SK-N-SH treated with all-trans-retinoic acid at 6 μM for 48 hours (cell line): ENCODE results near the gene A4GNT.

ENCODE experiments used
- ATAC-seq: fragments of 200-7000 bp; cut with Tn5 transposase; 3 replicates; pipeline ENCODE4 v1.9.1; 2020; ENCODE audit warnings: mild to moderate bottlenecking, moderate library complexity
- OSR1 ChIP-seq: fragments of 250-450 bp; sonication (Bioruptor Pico); IDR thresholded peaks from 2 replicates; pipeline ENCODE4 v1.8.0; 2022; ENCODE audit warnings: moderate library complexity, mild to moderate bottlenecking, inconsistent platforms
- PPARA ChIP-seq: fragments of 250-450 bp; sonication (Bioruptor Pico); IDR thresholded peaks from 2 replicates; pipeline ENCODE4 v1.5.0; 2020; ENCODE audit warnings: mild to moderate bottlenecking, borderline replicate concordance
- RARB ChIP-seq: fragments of 250-450 bp; sonication (Bioruptor Pico); IDR thresholded peaks from 2 replicates; pipeline ENCODE4 v1.8.0; 2021; ENCODE audit warnings: mild to moderate bottlenecking, moderate library complexity
- SNAI2 ChIP-seq: fragments of 250-450 bp; sonication (Bioruptor Pico); IDR thresholded peaks from 2 replicates; pipeline ENCODE4 v1.5.0; 2020; ENCODE audit warnings: mild to moderate bottlenecking, moderate library complexity
- TCF4 ChIP-seq: fragments of 250-450 bp; sonication (Bioruptor Pico); IDR thresholded peaks from 2 replicates; pipeline ENCODE4 v1.8.0; 2021; ENCODE audit warnings: mild to moderate bottlenecking, moderate library complexity, borderline replicate concordance
- TOX ChIP-seq: fragments of 250-450 bp; sonication (Bioruptor Pico); IDR thresholded peaks from 2 replicates; pipeline ENCODE4 v1.8.0; 2021; ENCODE audit warnings: mild to moderate bottlenecking, moderate library complexity, borderline replicate concordance
- ZFP3 ChIP-seq: fragments of 250-450 bp; sonication (Bioruptor Pico); IDR thresholded peaks from 2 replicates; pipeline ENCODE4 v1.5.0; 2020; ENCODE audit warnings: mild to moderate bottlenecking, moderate library complexity
- ZFP30 ChIP-seq: fragments of 450-650 bp; formaldehyde crosslinking; IDR thresholded peaks from 2 replicates; pipeline ENCODE4 v1.5.0; 2022; ENCODE audit warnings: mild to moderate bottlenecking, moderate library complexity
- ZNF565 ChIP-seq: fragments of 450-650 bp; formaldehyde crosslinking; conservative IDR thresholded peaks from 2 replicates; pipeline ENCODE4 v1.5.0; 2020; ENCODE audit warnings: low read depth, mild to moderate bottlenecking, moderate library complexity
- ZNF70 ChIP-seq: fragments of 450-650 bp; formaldehyde crosslinking; IDR thresholded peaks from 2 replicates; pipeline ENCODE4 v1.5.0; 2020; ENCODE audit warnings: mild to moderate bottlenecking, moderate library complexity
- ZNF8 ChIP-seq: fragments of 450-650 bp; formaldehyde crosslinking; IDR thresholded peaks from 2 replicates; pipeline ENCODE4 v1.5.0; 2020; ENCODE audit warnings: mild to moderate bottlenecking, moderate library complexity
- TF ChIP-seq, protein P1 (sequence below): fragments of 250-450 bp; sonication (Bioruptor Pico); IDR thresholded peaks from 2 replicates; pipeline ENCODE4 v1.8.0; 2020; ENCODE audit warnings: mild to moderate bottlenecking, moderate library complexity, borderline replicate concordance
- TF ChIP-seq, protein P2 (sequence below): fragments of 250-450 bp; sonication (Bioruptor Pico); IDR thresholded peaks from 2 replicates; pipeline ENCODE4 v1.8.0; 2021; ENCODE audit warnings: low read depth, mild to moderate bottlenecking, moderate library complexity, borderline replicate concordance
- TF ChIP-seq, protein P3 (sequence below): fragments of 250-450 bp; sonication (Bioruptor Pico); IDR thresholded peaks from 2 replicates; pipeline ENCODE4 v1.5.1; 2021; ENCODE audit warnings: mild to moderate bottlenecking, moderate library complexity
- TF ChIP-seq, protein P4 (sequence below): fragments of 250-450 bp; sonication (Bioruptor Pico); IDR thresholded peaks from 2 replicates; pipeline ENCODE4 v1.5.1; 2020; ENCODE audit warnings: low read depth, mild to moderate bottlenecking, moderate library complexity
- TF ChIP-seq, protein P5 (sequence below): fragments of 250-450 bp; sonication (Bioruptor Pico); IDR thresholded peaks from 2 replicates; pipeline ENCODE4 v1.5.0; 2020; ENCODE audit warnings: mild to moderate bottlenecking, moderate library complexity

The A4GNT gene

DNA sequence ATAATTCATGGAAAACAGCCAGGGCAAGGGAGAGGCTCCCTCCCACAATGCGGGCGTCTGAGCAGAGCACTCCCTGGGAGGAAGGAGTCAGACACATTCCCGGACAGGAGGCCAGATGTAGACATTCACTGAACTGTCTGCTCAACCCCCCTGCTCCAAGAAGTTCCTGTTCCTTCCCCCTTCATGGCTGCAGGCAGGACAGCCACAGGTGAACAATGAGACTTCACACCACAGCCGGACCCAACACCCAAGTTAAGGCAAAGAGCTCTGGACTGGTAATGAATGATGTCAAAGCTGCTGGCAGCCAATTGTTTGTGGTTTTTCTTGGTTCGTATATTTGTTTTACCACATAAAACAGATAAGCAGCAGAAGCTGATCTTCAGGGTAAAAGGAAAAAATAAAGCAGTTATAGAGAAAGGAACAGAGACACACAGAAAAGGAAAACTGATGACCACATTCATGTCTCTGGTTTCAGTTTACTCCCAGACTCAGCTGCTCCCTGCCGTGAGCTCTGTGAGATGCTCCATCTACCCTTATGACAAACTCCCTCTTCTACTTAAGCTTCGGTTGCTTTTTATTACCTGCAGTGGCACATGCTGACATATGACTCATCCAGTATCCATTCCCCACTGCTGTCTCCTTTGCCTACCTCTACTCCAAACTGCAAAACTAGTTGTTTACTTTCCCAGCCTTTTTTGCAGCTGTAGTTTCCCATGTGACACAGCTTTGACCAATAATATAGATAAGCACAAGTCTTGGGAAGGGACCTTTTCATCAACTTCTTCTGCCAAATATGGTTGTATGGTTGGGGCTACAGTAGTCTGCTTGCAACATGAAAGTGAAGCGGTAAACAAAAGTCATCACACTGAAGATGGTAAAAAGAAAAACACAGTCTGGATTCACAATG is 49.9 kb downstream of the A4GNT start:
- TF ChIP-seq, protein P1, sequence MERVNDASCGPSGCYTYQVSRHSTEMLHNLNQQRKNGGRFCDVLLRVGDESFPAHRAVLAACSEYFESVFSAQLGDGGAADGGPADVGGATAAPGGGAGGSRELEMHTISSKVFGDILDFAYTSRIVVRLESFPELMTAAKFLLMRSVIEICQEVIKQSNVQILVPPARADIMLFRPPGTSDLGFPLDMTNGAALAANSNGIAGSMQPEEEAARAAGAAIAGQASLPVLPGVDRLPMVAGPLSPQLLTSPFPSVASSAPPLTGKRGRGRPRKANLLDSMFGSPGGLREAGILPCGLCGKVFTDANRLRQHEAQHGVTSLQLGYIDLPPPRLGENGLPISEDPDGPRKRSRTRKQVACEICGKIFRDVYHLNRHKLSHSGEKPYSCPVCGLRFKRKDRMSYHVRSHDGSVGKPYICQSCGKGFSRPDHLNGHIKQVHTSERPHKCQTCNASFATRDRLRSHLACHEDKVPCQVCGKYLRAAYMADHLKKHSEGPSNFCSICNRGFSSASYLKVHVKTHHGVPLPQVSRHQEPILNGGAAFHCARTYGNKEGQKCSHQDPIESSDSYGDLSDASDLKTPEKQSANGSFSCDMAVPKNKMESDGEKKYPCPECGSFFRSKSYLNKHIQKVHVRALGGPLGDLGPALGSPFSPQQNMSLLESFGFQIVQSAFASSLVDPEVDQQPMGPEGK (CRISPR knock-in tag): 0 out of 2 replicates have a peak, but pooled peaks have one; percentile 8
- TF ChIP-seq, protein P2, sequence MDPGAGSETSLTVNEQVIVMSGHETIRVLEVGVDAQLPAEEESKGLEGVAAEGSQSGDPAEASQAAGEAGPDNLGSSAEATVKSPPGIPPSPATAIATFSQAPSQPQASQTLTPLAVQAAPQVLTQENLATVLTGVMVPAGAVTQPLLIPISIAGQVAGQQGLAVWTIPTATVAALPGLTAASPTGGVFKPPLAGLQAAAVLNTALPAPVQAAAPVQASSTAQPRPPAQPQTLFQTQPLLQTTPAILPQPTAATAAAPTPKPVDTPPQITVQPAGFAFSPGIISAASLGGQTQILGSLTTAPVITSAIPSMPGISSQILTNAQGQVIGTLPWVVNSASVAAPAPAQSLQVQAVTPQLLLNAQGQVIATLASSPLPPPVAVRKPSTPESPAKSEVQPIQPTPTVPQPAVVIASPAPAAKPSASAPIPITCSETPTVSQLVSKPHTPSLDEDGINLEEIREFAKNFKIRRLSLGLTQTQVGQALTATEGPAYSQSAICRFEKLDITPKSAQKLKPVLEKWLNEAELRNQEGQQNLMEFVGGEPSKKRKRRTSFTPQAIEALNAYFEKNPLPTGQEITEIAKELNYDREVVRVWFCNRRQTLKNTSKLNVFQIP (CRISPR knock-in tag): no peak
- ATAC-seq: peak; percentile 78

DNA sequence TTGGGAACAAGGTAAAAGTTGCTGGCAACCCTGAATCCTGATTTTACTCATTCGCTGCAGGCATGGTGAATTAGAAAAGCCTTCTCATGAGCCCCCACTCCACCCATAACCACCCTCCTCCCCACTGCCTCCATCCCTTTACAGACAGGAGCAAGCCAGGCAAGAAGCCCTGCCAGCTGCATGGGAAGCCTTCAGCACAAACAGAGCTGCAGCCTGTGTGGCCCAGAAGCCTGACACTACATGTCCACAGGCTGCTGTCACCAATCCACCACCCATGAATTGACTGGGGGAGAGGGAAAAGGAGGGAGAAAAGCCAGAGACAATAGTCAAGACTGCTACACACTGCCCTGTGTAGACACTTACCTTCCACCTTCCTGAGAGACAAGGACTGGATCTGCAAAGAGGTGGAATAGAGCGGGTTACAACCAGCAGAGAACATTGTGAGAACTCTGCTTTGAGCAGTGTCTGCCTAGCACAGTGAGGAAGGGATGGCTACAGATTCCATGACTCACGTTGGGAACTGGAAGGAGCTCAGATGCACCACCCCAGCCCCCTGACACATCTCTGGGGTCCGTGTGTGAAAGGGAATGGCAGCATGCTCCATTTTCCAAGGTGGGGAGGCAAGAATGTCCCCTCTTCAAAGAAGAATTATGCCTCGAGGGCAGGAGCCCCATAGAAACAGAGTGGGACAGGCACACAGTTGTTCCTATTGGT is 50.7 kb downstream of the A4GNT start:
- no peak for TF ChIP-seq PPARA (CRISPR knock-in tag)
- TF ChIP-seq ZNF70 (CRISPR knock-in tag): no peak
- TF ChIP-seq, protein P3, sequence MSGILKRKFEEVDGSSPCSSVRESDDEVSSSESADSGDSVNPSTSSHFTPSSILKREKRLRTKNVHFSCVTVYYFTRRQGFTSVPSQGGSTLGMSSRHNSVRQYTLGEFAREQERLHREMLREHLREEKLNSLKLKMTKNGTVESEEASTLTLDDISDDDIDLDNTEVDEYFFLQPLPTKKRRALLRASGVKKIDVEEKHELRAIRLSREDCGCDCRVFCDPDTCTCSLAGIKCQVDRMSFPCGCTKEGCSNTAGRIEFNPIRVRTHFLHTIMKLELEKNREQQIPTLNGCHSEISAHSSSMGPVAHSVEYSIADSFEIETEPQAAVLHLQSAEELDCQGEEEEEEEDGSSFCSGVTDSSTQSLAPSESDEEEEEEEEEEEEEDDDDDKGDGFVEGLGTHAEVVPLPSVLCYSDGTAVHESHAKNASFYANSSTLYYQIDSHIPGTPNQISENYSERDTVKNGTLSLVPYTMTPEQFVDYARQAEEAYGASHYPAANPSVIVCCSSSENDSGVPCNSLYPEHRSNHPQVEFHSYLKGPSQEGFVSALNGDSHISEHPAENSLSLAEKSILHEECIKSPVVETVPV (CRISPR knock-in tag): no peak
- TF ChIP-seq OSR1 (CRISPR knock-in tag): no peak
- no peak for TF ChIP-seq ZFP30 (CRISPR knock-in tag)
- TF ChIP-seq TOX (CRISPR knock-in tag): no peak
- no peak for TF ChIP-seq SNAI2 (CRISPR knock-in tag)
- TF ChIP-seq, protein P4, sequence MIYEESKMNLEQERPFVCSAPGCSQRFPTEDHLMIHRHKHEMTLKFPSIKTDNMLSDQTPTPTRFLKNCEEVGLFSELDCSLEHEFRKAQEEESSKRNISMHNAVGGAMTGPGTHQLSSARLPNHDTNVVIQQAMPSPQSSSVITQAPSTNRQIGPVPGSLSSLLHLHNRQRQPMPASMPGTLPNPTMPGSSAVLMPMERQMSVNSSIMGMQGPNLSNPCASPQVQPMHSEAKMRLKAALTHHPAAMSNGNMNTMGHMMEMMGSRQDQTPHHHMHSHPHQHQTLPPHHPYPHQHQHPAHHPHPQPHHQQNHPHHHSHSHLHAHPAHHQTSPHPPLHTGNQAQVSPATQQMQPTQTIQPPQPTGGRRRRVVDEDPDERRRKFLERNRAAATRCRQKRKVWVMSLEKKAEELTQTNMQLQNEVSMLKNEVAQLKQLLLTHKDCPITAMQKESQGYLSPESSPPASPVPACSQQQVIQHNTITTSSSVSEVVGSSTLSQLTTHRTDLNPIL: no peak
- TF ChIP-seq, protein P5, sequence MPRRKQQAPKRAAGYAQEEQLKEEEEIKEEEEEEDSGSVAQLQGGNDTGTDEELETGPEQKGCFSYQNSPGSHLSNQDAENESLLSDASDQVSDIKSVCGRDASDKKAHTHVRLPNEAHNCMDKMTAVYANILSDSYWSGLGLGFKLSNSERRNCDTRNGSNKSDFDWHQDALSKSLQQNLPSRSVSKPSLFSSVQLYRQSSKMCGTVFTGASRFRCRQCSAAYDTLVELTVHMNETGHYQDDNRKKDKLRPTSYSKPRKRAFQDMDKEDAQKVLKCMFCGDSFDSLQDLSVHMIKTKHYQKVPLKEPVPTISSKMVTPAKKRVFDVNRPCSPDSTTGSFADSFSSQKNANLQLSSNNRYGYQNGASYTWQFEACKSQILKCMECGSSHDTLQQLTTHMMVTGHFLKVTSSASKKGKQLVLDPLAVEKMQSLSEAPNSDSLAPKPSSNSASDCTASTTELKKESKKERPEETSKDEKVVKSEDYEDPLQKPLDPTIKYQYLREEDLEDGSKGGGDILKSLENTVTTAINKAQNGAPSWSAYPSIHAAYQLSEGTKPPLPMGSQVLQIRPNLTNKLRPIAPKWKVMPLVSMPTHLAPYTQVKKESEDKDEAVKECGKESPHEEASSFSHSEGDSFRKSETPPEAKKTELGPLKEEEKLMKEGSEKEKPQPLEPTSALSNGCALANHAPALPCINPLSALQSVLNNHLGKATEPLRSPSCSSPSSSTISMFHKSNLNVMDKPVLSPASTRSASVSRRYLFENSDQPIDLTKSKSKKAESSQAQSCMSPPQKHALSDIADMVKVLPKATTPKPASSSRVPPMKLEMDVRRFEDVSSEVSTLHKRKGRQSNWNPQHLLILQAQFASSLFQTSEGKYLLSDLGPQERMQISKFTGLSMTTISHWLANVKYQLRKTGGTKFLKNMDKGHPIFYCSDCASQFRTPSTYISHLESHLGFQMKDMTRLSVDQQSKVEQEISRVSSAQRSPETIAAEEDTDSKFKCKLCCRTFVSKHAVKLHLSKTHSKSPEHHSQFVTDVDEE (CRISPR knock-in tag): no peak
- TF ChIP-seq TCF4 (CRISPR knock-in tag): no peak
- TF ChIP-seq, protein P1 (CRISPR knock-in tag): no peak
- no peak for TF ChIP-seq ZFP3 (CRISPR knock-in tag)
- TF ChIP-seq ZNF565 (CRISPR knock-in tag): no peak
- no peak for TF ChIP-seq ZNF8 (CRISPR knock-in tag)
- TF ChIP-seq RARB (CRISPR knock-in tag): no peak
- ATAC-seq: peak; percentile 66
